ENCODE measurements around the gene CYP4Z1.
"Not testable (repeated sequence)": the region's sequence is repeated elsewhere in the genome, so short reads cannot be mapped to it uniquely, and the experiment has no call there.

GRCh38 chr1:47091476-47091875, 24.4 kb downstream of the CYP4Z1 start:
- not testable (repeated sequence) for TF ChIP-seq CTCF, POLR2A (IDR thresholded peaks at IDR 0.05)

All from lower leg skin (tissue), 3 donors.